Muscle layer of colon (tissue), 2 donors: ENCODE data around the gene ARMCX2.

ENCODE experiments used
- H3K27ac ChIP-seq: one replicate; pipeline ENCODE4 v1.7.0; 2013; ENCODE audit warnings: low read depth, mild to moderate bottlenecking, low read length, moderate library complexity
- H3K27me3 ChIP-seq, 2 donors: one replicate each; pipeline ENCODE4 v1.7.0; 2013; ENCODE audit warnings: low read length in 2 of 2, mild to moderate bottlenecking in 2 of 2; ENCODE audit not compliant: insufficient read depth in 2 of 2, control insufficient read depth in 1 of 2
- H3K36me3 ChIP-seq: one replicate; pipeline ENCODE4 v1.7.0; 2013; ENCODE audit warnings: mild to moderate bottlenecking, low read length; ENCODE audit not compliant: insufficient read depth
- H3K4me1 ChIP-seq: one replicate; pipeline ENCODE4 v1.7.0; 2013; ENCODE audit warnings: mild to moderate bottlenecking, low read length; ENCODE audit not compliant: insufficient read depth
- H3K4me3 ChIP-seq, 2 donors: one replicate each; pipeline ENCODE4 v1.7.0; 2013; ENCODE audit warnings: low read length in 2 of 2, low read depth in 1 of 2, mild to moderate bottlenecking in 1 of 2, moderate library complexity in 1 of 2
- H3K9ac ChIP-seq: one replicate; pipeline ENCODE4 v1.7.0; 2013; ENCODE audit warnings: low read length
- H3K9me3 ChIP-seq: one replicate; pipeline ENCODE4 v1.7.0; 2013; ENCODE audit warnings: mild to moderate bottlenecking, low read length
- donor health status: abdominal sarcoma.
- donor health status: Adenocarcinoma of cecum.

The ARMCX2 gene

DNA sequence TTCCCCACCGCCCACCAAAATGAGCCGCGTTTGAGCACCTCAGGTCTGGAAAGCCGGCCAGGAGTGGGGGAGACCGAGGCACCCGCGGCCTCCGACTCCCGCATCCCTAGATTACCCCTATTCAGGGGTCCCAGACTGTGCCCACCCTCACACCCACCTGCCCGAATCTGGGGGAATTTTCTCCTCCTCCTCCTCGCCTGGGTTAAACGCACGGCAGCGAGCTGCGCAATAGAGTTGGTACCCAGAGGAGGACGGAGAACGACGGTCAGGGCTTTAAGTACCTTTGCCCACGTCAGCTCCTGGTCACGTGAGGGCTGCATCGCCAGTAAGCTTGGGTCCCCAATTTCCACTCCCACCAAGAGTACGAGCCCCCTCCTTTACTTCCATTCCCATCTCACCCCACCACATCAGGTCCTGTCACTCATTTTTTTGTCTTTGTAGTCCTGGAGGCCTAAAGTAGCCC is at the start of gene ARMCX2:
Gene ARMCX2, minus strand, starts transcription at position 250 of the 463 bp plus-strand sequence. CDS start 2,262 bp downstream, outside the sequence.
- H3K4me1 ChIP-seq = peaks cover 11% of the 10 kb centered on the region
- H3K36me3 ChIP-seq = peaks cover 8% of the 10 kb centered on the region
- peak within 1 kb of the TSS; percentile 41 for H3K9ac ChIP-seq
- peaks cover 0 to 4% of the 10 kb centered on the region in 2 donors for H3K27me3 ChIP-seq
- H3K9me3 ChIP-seq = no peaks in the 10 kb centered on the region
- H3K4me3 ChIP-seq = peak within 1 kb of the TSS; percentile 51 to 78
- peak within 1 kb of the TSS; percentile 60 for H3K27ac ChIP-seq

- Histone ChIP-seq H3K9me3 (no peaks in the 10 kb centered on the region), H3K27ac (no peak overlapping the region), H3K4me1 (no peaks in the 10 kb centered on the region), H3K4me3 (no peak overlapping the region), H3K9ac (no peak overlapping the region), H3K27me3 (no peaks in the 10 kb centered on the region), H3K36me3 (no peaks in the 10 kb centered on the region)
Observed at GRCh38 chrX:101709384-101709783, 49.7 kb upstream of the ARMCX2 start.

DNA sequence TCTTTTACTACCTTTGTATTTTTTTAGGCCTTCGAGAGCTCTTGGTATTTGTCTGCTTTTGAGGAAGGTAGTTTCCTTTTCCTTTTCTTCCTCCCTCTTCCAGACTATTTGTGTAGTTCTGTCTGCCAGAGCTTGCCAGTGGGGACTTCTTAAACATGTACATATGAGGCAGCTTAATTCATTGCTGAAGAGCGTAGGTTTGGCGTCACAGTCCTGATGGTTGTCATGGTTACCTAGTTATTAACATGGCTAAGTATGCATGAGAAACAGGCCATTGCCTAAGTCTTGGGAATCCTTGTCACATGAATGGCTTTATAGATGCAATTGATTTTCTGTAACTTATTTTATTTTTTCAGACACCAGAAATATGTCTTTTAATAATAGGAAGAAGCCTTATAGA is 48.5 kb upstream of the ARMCX2 start:
- no peaks in the 10 kb centered on the region for H3K4me1 ChIP-seq
- H3K9ac ChIP-seq = no peak overlapping the region
- no peak overlapping the region for H3K27ac ChIP-seq
- no peaks in the 10 kb centered on the region for H3K9me3 ChIP-seq
- H3K27me3 ChIP-seq = no peaks in the 10 kb centered on the region
- no peak overlapping the region for H3K4me3 ChIP-seq
- no peaks in the 10 kb centered on the region for H3K36me3 ChIP-seq

DNA sequence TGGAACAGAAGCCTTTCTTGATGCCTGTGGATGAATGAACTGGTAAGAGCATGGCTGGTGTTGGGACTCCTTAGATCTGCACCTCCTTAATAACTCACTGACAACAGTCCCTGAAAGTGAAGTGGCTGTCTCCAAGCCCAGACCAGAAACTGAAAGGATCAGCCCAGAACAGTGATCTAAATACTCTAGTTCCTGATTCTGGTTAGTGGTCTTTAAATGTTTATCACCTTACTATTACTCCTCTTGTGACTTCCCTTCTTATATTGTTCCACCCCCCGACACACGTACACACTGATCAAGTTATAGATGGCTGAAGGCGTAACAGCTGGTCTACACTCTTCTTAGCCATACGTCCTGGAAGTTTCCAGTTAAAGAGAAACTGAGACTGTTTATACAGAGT is 33.8 kb upstream of the ARMCX2 start:
- H3K4me1 ChIP-seq = no peaks in the 10 kb centered on the region
- H3K4me3 ChIP-seq = no peak overlapping the region
- H3K27ac ChIP-seq = no peak overlapping the region
- H3K36me3 ChIP-seq = no peaks in the 10 kb centered on the region
- H3K27me3 ChIP-seq = peaks cover 0 to 14% of the 10 kb centered on the region in 2 donors
- no peaks in the 10 kb centered on the region for H3K9me3 ChIP-seq
- H3K9ac ChIP-seq = no peak overlapping the region

DNA sequence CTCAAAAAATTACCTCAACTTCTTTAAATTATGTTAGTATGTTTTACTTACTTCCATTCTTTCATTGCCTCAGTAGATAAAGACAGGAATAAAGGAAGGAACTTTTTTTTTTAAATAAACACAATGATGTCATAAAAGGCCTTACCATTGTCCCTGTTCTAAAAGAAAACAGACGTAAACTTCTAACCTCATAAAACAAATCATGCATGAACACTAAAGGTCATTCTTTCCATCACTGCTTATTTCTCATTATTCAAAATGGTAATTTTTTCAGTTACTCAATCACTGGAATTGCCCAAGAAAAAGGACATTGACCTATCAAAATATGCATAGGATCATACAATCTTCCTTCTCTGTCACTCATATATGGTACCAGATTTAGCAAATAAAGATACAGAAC is 32.2 kb upstream of the ARMCX2 start:
- Histone ChIP-seq H3K4me3 (no peak overlapping the region), H3K27ac (no peak overlapping the region), H3K27me3 (peaks cover 0 to 14% of the 10 kb centered on the region in 2 donors), H3K9ac (no peak overlapping the region), H3K4me1 (no peaks in the 10 kb centered on the region), H3K9me3 (no peaks in the 10 kb centered on the region), H3K36me3 (no peaks in the 10 kb centered on the region)

DNA sequence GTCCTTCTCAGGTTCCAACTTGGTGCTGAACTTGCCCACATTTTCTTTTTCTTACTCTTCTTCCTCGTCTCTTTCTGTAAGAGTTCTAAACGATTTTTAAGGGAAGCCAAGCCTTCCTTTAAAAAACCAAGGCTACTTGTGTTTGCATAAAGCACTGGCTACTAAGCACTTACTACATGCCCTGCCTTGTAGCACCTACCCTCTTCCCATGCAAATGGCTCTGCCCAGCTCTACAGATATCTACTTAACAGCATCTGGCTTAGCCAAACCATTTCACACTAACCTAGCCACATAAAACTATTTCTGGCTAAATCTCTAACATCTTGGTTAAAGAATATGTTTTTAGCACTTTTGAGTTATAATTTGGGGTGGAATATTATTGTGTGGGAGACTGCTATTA is 26.9 kb upstream of the ARMCX2 start:
- H3K36me3 ChIP-seq = no peaks in the 10 kb centered on the region
- no peak overlapping the region for H3K9ac ChIP-seq
- no peaks in the 10 kb centered on the region for H3K4me1 ChIP-seq
- H3K4me3 ChIP-seq = no peak overlapping the region
- no peak overlapping the region for H3K27ac ChIP-seq
- no peaks in the 10 kb centered on the region for H3K9me3 ChIP-seq
- H3K27me3 ChIP-seq = peaks cover 0 to 8% of the 10 kb centered on the region in 2 donors

DNA sequence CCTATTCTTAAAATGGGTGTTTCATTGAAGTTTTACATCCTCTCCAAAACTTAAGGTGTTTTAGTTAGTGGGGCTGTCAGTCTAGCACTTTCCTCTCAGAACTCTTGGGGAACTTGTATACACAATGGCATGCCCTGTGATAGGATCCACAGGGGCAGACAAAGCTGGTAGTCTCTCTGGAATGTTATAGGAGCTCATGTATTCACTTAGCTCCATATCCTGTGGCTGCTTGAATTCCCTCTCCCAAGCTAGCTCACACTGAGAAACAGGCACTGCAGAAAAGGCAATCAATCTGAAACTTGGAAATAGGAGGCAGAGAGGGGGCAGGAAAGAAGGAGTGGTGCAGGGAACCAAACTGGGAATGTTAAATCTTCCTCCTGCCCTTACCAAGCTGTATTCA is 26.3 kb upstream of the ARMCX2 start:
- H3K9ac ChIP-seq = no peak overlapping the region

DNA sequence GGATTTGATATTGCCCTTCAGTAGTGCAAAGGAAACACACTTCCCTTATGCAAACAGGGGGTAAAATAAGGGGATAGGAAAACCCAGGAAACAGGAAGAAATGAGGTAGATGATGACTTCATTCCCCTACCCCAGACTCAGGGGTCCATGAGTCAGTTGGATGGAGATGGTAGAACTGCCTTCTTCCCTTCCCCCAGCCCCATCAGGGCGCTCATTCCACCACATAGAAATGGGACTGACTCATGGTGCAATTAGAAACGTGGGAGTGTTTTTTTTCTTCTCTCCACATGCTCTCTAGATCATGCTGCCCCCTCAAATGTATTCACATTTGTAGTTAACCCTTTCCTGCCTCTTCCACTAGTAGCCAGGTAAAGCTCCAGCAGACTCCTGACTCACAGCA is 23.1 kb upstream of the ARMCX2 start:
- Histone ChIP-seq H3K9me3 (no peaks in the 10 kb centered on the region), H3K27me3 (no peaks in the 10 kb centered on the region), H3K27ac (no peak overlapping the region), H3K36me3 (no peaks in the 10 kb centered on the region), H3K4me3 (no peak overlapping the region), H3K9ac (no peak overlapping the region), H3K4me1 (no peaks in the 10 kb centered on the region)

More for the DNA sequence above, 26.3 kb upstream of the ARMCX2 start:
- no peaks in the 10 kb centered on the region for H3K36me3 ChIP-seq
- no peaks in the 10 kb centered on the region for H3K9me3 ChIP-seq
- H3K4me1 ChIP-seq = no peaks in the 10 kb centered on the region
- H3K27ac ChIP-seq = no peak overlapping the region
- H3K4me3 ChIP-seq = no peak overlapping the region
- peaks cover 0 to 8% of the 10 kb centered on the region in 2 donors for H3K27me3 ChIP-seq

GRCh38 chrX:101677028-101677427 is 17.4 kb upstream of the ARMCX2 start:
- H3K4me3 ChIP-seq = no peak overlapping the region
- H3K36me3 ChIP-seq = no peaks in the 10 kb centered on the region
- H3K9me3 ChIP-seq = no peaks in the 10 kb centered on the region
- H3K4me1 ChIP-seq = no peaks in the 10 kb centered on the region
- no peak overlapping the region for H3K9ac ChIP-seq
- no peaks in the 10 kb centered on the region for H3K27me3 ChIP-seq
- no peak overlapping the region for H3K27ac ChIP-seq

DNA sequence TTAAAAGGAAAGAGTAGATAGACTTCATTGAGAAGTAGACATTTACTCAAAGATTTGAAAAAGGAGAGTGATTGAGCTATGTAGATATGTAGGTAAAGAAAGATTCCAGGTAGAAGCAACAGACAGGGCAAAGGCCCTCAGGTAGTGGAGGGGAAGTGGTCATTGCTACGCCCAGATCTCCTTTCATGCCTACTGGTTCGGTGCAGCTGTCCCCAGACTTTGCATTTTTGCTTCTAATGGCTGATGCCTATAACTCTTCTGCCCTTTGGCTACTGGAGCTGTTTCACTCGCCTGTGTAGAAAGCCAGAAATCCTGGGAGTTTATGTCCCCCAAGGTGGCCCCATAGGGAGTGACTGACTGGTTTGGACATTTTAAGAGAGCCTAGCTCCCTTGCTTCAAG is 16.9 kb upstream of the ARMCX2 start:
- no peaks in the 10 kb centered on the region for H3K9me3 ChIP-seq
- no peaks in the 10 kb centered on the region for H3K36me3 ChIP-seq
- H3K4me1 ChIP-seq = no peaks in the 10 kb centered on the region
- H3K4me3 ChIP-seq = no peak overlapping the region
- no peak overlapping the region for H3K9ac ChIP-seq
- H3K27ac ChIP-seq = no peak overlapping the region
- no peaks in the 10 kb centered on the region for H3K27me3 ChIP-seq

- Histone ChIP-seq H3K9me3 (no peaks in the 10 kb centered on the region), H3K9ac (no peak overlapping the region), H3K27ac (no peak overlapping the region), H3K4me3 (no peak overlapping the region), H3K4me1 (no peaks in the 10 kb centered on the region), H3K36me3 (no peaks in the 10 kb centered on the region), H3K27me3 (peaks cover 0 to 4% of the 10 kb centered on the region in 2 donors)
Observed at GRCh38 chrX:101668143-101668542, 8.5 kb upstream of the ARMCX2 start.

- peak overlapping the region; percentile 27 for H3K27ac ChIP-seq
- peak overlapping the region; percentile 41 for H3K9ac ChIP-seq
- peak overlapping the region; percentile 51 to 78 for H3K4me3 ChIP-seq
- H3K9me3 ChIP-seq = no peaks in the 10 kb centered on the region
- peaks cover 8% of the 10 kb centered on the region for H3K36me3 ChIP-seq
- peaks cover 11% of the 10 kb centered on the region for H3K4me1 ChIP-seq
- no peaks in the 10 kb centered on the region for H3K27me3 ChIP-seq
Observed at GRCh38 chrX:101658661-101659491, 774 bp downstream of the ARMCX2 start.
